HepG2 (cell line): Measurements from ENCODE around the gene SH2B2. TPM values are rescaled to one million over a fixed set of nuclear protein-coding genes. Genes with fewer than 3 reads are reported as not detected.

Experiments used
- ATAC-seq: fragments of 200-7000 bp; cut with Tn5 transposase; 3 replicates; pipeline ENCODE4 v1.9.1; 2020; ENCODE audit warnings: mild to moderate bottlenecking, moderate library complexity
- BruUV-seq: library from RNA; stranded (reverse); fragments of 400-500 nt; replicated peaks from 2 replicates; lab custom pipeline; 2021; lab: Mats Ljungman, UMichigan
- CTCF ChIA-PET: fragments of 300-600 bp; formaldehyde crosslinking; extraction: SDS; loops from one replicate; lab custom pipeline; 2021; ENCODE audit warnings: low total read pairs, inconsistent platforms, low intra/inter-chr PET ratio; lab: Yijun Ruan, JAX
- POLR2A ChIA-PET: fragments of 350-600 bp; sonication (Branson Sonifier 250); formaldehyde crosslinking; loops from one replicate; lab custom pipeline; 2020; ENCODE audit warnings: antibody characterized with exemption, inconsistent platforms; lab: Yijun Ruan, JAX
- DNase-seq: peaks from one replicate; pipeline ENCODE4 v3.0.0-alpha.2; 2015; ENCODE audit warnings: low spot score
- FAIRE-seq: peaks from 3 replicates; lab custom pipeline; 2011; peaks lifted over from hg19 to GRCh38; lab: Jason Lieb, UNC
- H2AFZ ChIP-seq: one replicate; pipeline ENCODE4 v1.6.1; 2011; ENCODE audit warnings: low read length, inconsistent platforms
- H3K27ac ChIP-seq: fragments of 300-600 bp; 3 replicates; pipeline ENCODE4 v1.8.0; 2011; ENCODE audit warnings: mixed run types, mild to moderate bottlenecking, mixed read lengths, low read length, inconsistent platforms; ENCODE audit not compliant: insufficient read depth; ENCODE audit errors: extremely low read length
- H3K27me3 ChIP-seq, 2 experiments: fragments of 200-600 bp in 1 of 2; 2 replicates in 1 of 2; 3 replicates in 1 of 2; pipeline versions ENCODE4 v1.6.0 to v1.8.0; 2011; ENCODE audit warnings: low read length in 2 of 2, mild to moderate bottlenecking in 2 of 2, moderate library complexity in 2 of 2, inconsistent platforms in 1 of 2; ENCODE audit not compliant: insufficient read depth in 2 of 2, control insufficient read depth in 1 of 2
- H3K36me3 ChIP-seq, 2 experiments: fragments of 200-600 bp in 1 of 2; replicated peaks in 1 of 2; 2 replicates in 1 of 2; 3 replicates in 1 of 2; pipeline versions ENCODE4 v1.5.1 to v1.8.0; 2011; ENCODE audit warnings: low read length in 2 of 2, inconsistent platforms in 1 of 2; ENCODE audit not compliant: insufficient read depth in 2 of 2, control insufficient read depth in 1 of 2
- H3K4me1 ChIP-seq: 2 replicates; pipeline ENCODE4 v1.5.1; 2012; ENCODE audit warnings: low read length, inconsistent platforms; ENCODE audit not compliant: insufficient read depth
- H3K4me2 ChIP-seq: 2 replicates; pipeline ENCODE4 v1.6.0; 2011; ENCODE audit warnings: low read depth, low read length, inconsistent platforms
- H3K4me3 ChIP-seq, 3 experiments: fragments of 200-600 bp in 1 of 3; sonication (generic), shearing (Covaris generic) in 1 of 3; replicated peaks in 1 of 3; 2 replicates each; pipeline ENCODE4 v1.5.1; 2011 to 2016; ENCODE audit warnings: low read length in 3 of 3, inconsistent platforms in 2 of 3, low read depth in 2 of 3, mild to moderate bottlenecking in 2 of 3, control low read depth in 1 of 3, mixed read lengths in 1 of 3; ENCODE audit not compliant: insufficient read depth in 1 of 3
- H3K79me2 ChIP-seq: one replicate; pipeline ENCODE4 v1.6.1; 2011; ENCODE audit warnings: low read length, inconsistent platforms; ENCODE audit not compliant: insufficient read depth
- H3K9ac ChIP-seq: 2 replicates; pipeline ENCODE4 v1.6.0; 2011; ENCODE audit warnings: mild to moderate bottlenecking, low read depth, low read length, inconsistent platforms; ENCODE audit not compliant: insufficient read depth
- H3K9me3 ChIP-seq: 2 replicates; pipeline ENCODE4 v1.5.1; 2012; ENCODE audit warnings: mild to moderate bottlenecking, low read length
- H4K20me1 ChIP-seq: 2 replicates; pipeline ENCODE4 v1.6.0; 2011; ENCODE audit warnings: inconsistent platforms, mild to moderate bottlenecking, low read length, moderate library complexity; ENCODE audit not compliant: insufficient read depth
- MXI1 ChIP-seq: IDR thresholded peaks from 3 replicates; pipeline ENCODE4 v1.6.1; 2012; ENCODE audit warnings: low read depth, low read length, inconsistent platforms, borderline replicate concordance
- PLRG1 ChIP-seq: fragments of 450-650 bp; conservative IDR thresholded peaks from 2 replicates; pipeline ENCODE4 v1.6.1; 2016
- SKI ChIP-seq: fragments of 450-650 bp; IDR thresholded peaks from one replicate; pipeline ENCODE4 v1.6.1; 2018; ENCODE audit warnings: mild to moderate bottlenecking; ENCODE audit not compliant: partially characterized antibody
- ZBTB21 ChIP-seq: sonication (generic); formaldehyde crosslinking; IDR thresholded peaks from 2 replicates; pipeline ENCODE4 v1.4.0; 2020; ENCODE audit warnings: missing genetic modification reagents
- ZFP36 ChIP-seq: fragments of 150-350 bp; IDR thresholded peaks from 2 replicates; pipeline ENCODE4 v1.6.1; 2018; ENCODE audit warnings: borderline replicate concordance, low read length, low read depth; ENCODE audit not compliant: partially characterized antibody
- ZFP62 ChIP-seq: sonication (generic); formaldehyde crosslinking; IDR thresholded peaks from 2 replicates; pipeline ENCODE4 v1.4.0; 2020; ENCODE audit warnings: missing genetic modification reagents
- ZMYM3 ChIP-seq: sonication (generic); formaldehyde crosslinking; IDR thresholded peaks from 2 replicates; pipeline ENCODE4 v1.5.1; 2020; ENCODE audit warnings: mild to moderate bottlenecking, missing genetic modification reagents
- ZNF10 ChIP-seq: sonication (generic); formaldehyde crosslinking; IDR thresholded peaks from 2 replicates; pipeline ENCODE4 v1.4.0; 2020; ENCODE audit warnings: mild to moderate bottlenecking, low read depth, missing genetic modification reagents, borderline replicate concordance
- ZNF430 ChIP-seq: sonication (generic); formaldehyde crosslinking; IDR thresholded peaks from 2 replicates; pipeline ENCODE4 v1.9.0; 2021; ENCODE audit warnings: mild to moderate bottlenecking, missing genetic modification reagents
- WGBS: methylation state at CpG from one replicate; pipeline ENCODE4 v1.1.6; 2017; ENCODE audit warnings: low lambda C conversion rate; 5-methylcytosine and 5-hydroxymethylcytosine counted together
- in situ Hi-C: cut with HindIII; loops from 2 replicates; pipeline ENCODE4 v1.10.0; 2017; ENCODE audit warnings: low pct_unique_long_range_greater_than_20kb; ENCODE audit not compliant: extremely low pct_ligation_motif_present
- intact Hi-C: fragments of 100-400 bp; cut with micrococcal nuclease; formaldehyde crosslinking; loops from one replicate; pipeline ENCODE4 v1.10.0; 2022; ENCODE audit not compliant: unreplicated experiment
- polyA plus RNA-seq, 8 experiments: library from polyadenylated mRNA; depleted of rRNA in 3 of 8; stranded (reverse) in 7 of 8; unstranded in 1 of 8; fragments of >200 nt; fragmentation: Illumina TruSeq in 4 of 8; extraction: Trizol in 4 of 8; gene quantifications; 2 replicates each; pipeline versions ENCODE4 v1.2.1 to v1.2.3, GENCODE V29; 2011 to 2016; ENCODE audit warnings: low read depth in 4 of 8, missing spikeins in 1 of 8, mixed read lengths in 1 of 8; ENCODE audit not compliant: insufficient read depth in 1 of 8
- total RNA-seq, 5 experiments: library from RNA; depleted of rRNA; stranded (reverse); fragments of >200 nt; fragmentation: Illumina TruSeq; extraction: Trizol; gene quantifications; 2 replicates each; pipeline ENCODE4 v1.2.3, GENCODE V29; 2016; ENCODE audit warnings: low read depth in 1 of 5
- TF ChIP-seq, protein P1 (sequence below): sonication (generic); formaldehyde crosslinking; IDR thresholded peaks from 2 replicates; pipeline ENCODE4 v1.4.0; 2020; ENCODE audit warnings: mild to moderate bottlenecking, missing genetic modification reagents, borderline replicate concordance

The SH2B2 gene
- total and polyA plus RNA-seq, 2 of the 13 experiments (the other 11 are each of a cell fraction or from before 2014, with no cell fraction given), result 0.46 to 1.3 TPM

DNA sequence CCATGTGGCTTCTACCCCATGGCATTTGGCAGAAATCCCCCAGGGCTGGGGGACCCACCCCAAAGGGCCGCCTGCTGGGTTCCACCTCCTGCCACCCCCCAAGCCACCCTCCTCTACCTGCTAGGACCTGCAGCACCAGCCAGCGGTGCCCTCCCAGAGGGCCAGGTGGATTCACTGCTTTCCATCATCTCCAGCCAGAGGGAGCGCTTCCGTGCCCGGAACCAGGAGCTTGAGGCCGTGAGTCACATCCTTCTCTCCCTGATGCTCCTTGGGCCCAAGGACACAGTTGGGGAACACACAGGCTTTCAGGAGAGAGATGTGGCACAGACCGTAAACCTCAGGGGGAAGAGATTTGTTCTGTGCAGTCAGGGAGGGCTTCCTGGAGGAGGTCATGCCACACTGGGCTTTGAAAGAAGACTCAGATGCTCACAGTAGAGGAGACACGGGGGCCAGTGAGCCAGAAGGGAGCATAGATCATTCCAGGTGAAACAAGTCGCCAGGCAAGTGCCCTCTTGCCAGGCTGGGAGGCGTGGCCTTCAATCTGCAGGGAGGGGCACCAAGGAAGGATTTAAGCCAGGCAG lies 11.5 kb upstream of the SH2B2 start:
- no peaks in the 10 kb centered on the region for H3K79me2 ChIP-seq
- no peaks in the 10 kb centered on the region for H3K27me3 ChIP-seq
- H3K4me3 ChIP-seq, result no peak overlapping the region
- no peak overlapping the region for H3K4me2 ChIP-seq
- peaks cover 45% of the 10 kb centered on the region for H3K4me1 ChIP-seq
- ATAC-seq (no peak), DNase-seq (no peak), FAIRE-seq (no peak)
- no peak for TF ChIP-seq MXI1
- TF ChIP-seq ZFP36, result peak; percentile 72
- no peak for TF ChIP-seq ZNF10
- TF ChIP-seq ZMYM3 (CRISPR knock-in tag), result 0 out of 2 replicates have a peak, but pooled peaks have one; percentile 36
- H3K27ac ChIP-seq, result no peak overlapping the region
- ChIA-PET POLR2A (no interaction called here), CTCF (no interaction called here)
- no peaks in the 10 kb centered on the region for H3K9me3 ChIP-seq
- H3K36me3 ChIP-seq, result no peaks in the 10 kb centered on the region
- 94% methylated on average over 9 of the region's 10 CpGs for WGBS
- H2AFZ ChIP-seq, result no peak overlapping the region
- H4K20me1 ChIP-seq, result no peaks in the 10 kb centered on the region
- in situ Hi-C loops, result no loop called here
- no peak overlapping the region for H3K9ac ChIP-seq
- no TSS peak for BruUV-seq
- intact Hi-C loops, result no loop called here

DNA sequence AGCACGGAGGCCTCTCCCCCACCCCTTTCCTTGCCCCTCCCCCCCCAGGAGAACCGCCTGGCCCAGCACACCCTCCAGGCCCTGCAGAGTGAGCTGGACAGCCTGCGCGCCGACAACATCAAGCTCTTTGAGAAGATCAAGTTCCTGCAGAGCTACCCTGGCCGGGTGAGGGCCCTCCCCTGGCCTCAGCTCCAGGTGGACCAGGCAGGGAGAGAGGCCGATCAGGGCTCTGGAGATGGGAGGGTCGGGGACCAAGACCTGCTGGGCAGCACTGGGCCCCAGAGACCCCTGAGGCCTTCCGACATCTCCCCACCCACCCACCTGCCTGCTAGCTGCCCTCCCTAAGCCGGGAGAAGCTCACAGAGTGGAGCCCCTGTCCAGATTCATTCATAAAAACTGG lies 8.8 kb upstream of the SH2B2 start:
- no peak overlapping the region for H3K9ac ChIP-seq
- TF ChIP-seq ZNF430 (CRISPR knock-in tag), result no peak
- no peak for TF ChIP-seq PLRG1
- TF ChIP-seq SKI, result no peak
- no peak for TF ChIP-seq ZFP62 (CRISPR knock-in tag)
- TF ChIP-seq ZBTB21 (CRISPR knock-in tag), result no peak
- TF ChIP-seq, protein P1, sequence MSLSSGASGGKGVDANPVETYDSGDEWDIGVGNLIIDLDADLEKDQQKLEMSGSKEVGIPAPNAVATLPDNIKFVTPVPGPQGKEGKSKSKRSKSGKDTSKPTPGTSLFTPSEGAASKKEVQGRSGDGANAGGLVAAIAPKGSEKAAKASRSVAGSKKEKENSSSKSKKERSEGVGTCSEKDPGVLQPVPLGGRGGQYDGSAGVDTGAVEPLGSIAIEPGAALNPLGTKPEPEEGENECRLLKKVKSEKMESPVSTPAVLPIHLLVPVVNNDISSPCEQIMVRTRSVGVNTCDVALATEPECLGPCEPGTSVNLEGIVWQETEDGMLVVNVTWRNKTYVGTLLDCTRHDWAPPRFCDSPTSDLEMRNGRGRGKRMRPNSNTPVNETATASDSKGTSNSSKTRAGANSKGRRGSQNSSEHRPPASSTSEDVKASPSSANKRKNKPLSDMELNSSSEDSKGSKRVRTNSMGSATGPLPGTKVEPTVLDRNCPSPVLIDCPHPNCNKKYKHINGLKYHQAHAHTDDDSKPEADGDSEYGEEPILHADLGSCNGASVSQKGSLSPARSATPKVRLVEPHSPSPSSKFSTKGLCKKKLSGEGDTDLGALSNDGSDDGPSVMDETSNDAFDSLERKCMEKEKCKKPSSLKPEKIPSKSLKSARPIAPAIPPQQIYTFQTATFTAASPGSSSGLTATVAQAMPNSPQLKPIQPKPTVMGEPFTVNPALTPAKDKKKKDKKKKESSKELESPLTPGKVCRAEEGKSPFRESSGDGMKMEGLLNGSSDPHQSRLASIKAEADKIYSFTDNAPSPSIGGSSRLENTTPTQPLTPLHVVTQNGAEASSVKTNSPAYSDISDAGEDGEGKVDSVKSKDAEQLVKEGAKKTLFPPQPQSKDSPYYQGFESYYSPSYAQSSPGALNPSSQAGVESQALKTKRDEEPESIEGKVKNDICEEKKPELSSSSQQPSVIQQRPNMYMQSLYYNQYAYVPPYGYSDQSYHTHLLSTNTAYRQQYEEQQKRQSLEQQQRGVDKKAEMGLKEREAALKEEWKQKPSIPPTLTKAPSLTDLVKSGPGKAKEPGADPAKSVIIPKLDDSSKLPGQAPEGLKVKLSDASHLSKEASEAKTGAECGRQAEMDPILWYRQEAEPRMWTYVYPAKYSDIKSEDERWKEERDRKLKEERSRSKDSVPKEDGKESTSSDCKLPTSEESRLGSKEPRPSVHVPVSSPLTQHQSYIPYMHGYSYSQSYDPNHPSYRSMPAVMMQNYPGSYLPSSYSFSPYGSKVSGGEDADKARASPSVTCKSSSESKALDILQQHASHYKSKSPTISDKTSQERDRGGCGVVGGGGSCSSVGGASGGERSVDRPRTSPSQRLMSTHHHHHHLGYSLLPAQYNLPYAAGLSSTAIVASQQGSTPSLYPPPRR (CRISPR knock-in tag), result no peak
- H3K27ac ChIP-seq, result no peak overlapping the region
- ChIA-PET CTCF (interaction anchor here (3.3 kb wide), 1 partner anchor 113 kb away, joined by 51 read pairs; no protein-coding TSS in a partner anchor), POLR2A (no interaction called here)
- H3K9me3 ChIP-seq, result no peaks in the 10 kb centered on the region
- whole genome bisulfite sequencing, result 88% methylated on average over 4 of the region's 10 CpGs
- no peaks in the 10 kb centered on the region for H3K36me3 ChIP-seq
- H3K4me3 ChIP-seq, result no peak overlapping the region
- intact Hi-C loops (loop anchor here (2.0 kb wide), 1 partner anchor 113 kb away; no protein-coding TSS in a partner anchor), in situ Hi-C loops (no loop called here)
- no peaks in the 10 kb centered on the region for H3K27me3 ChIP-seq
- H3K4me2 ChIP-seq, result no peak overlapping the region
- ATAC-seq (no peak), FAIRE-seq (no peak), DNase-seq (no peak)
- H3K79me2 ChIP-seq, result no peaks in the 10 kb centered on the region
- no peaks in the 10 kb centered on the region for H4K20me1 ChIP-seq
- peaks cover 30% of the 10 kb centered on the region for H3K4me1 ChIP-seq
- H2AFZ ChIP-seq, result no peak overlapping the region
- BruUV-seq, result no TSS peak
